Gastrocnemius medialis (tissue), 4 donors: Measurements from ENCODE around the gene ATG5.

Experiments
- CTCF ChIP-seq, 5 experiments: fragments of 450-650 bp in 3 of 5; fragments of 200-600 bp in 2 of 5; sonication (generic) in 2 of 5; IDR thresholded peaks in 4 of 5; conservative IDR thresholded peaks in 1 of 5; 1 replicate in 4 of 5; 2 replicates in 1 of 5; pipeline ENCODE4 v1.5.1; 2016 to 2019; ENCODE audit warnings: antibody characterized with exemption in 5 of 5, mild to moderate bottlenecking in 3 of 5, moderate library complexity in 3 of 5
- POLR2A ChIP-seq, 2 donors: fragments of 450-650 bp; IDR thresholded peaks; one replicate each; pipeline ENCODE4 v1.6.1; 2017; ENCODE audit warnings: antibody characterized with exemption in 2 of 2, mild to moderate bottlenecking in 2 of 2, moderate library complexity in 2 of 2

DNA sequence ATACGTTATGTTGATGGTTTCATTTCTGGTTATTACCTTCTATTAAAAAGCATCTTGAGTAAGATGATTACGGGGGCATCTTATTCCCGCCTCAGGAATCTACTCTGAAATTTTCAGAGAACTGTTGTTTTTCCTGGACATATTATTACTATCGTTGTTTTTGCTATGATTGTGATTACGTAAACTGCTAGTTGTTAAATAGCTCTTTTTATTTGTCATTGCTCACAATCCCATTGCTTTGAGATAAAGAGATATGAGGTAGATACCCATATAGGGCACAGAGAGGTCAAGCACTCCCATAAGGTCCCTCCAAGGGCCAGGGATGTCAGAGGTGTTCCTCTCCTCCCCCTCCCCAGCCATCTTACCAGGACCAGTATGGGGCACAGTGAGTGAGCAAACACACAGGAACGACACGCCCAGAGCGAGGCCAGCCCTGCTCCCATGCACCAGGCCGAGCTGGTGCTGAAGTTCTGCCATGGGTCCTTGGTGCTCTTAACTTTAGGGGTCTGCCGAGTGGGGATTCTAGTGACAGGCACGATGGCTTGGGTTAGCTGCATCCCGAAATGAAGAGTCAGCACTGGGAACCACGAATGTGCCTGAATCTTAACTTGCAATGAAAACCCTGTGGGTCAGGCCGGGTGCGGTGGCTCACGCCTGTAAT, 189.5 kb downstream of the ATG5 start:
- TF ChIP-seq POLR2A (IDR thresholded peaks at IDR 0.05) (no peak), CTCF (IDR thresholded peaks at IDR 0.05 in 4 of 5, conservative IDR thresholded peaks at IDR 0.05 in 1 of 5) (no peak)
